ENCODE data around the gene WFDC5. TPM values are rescaled to one million over a fixed set of nuclear protein-coding genes. Genes with fewer than 3 reads are reported as not detected.

Gene WFDC5
- total and polyA plus RNA-seq, 9 of the 15 experiments (the other 6 are each of a cell fraction or from before 2014, with no cell fraction given), result not detected

DNA sequence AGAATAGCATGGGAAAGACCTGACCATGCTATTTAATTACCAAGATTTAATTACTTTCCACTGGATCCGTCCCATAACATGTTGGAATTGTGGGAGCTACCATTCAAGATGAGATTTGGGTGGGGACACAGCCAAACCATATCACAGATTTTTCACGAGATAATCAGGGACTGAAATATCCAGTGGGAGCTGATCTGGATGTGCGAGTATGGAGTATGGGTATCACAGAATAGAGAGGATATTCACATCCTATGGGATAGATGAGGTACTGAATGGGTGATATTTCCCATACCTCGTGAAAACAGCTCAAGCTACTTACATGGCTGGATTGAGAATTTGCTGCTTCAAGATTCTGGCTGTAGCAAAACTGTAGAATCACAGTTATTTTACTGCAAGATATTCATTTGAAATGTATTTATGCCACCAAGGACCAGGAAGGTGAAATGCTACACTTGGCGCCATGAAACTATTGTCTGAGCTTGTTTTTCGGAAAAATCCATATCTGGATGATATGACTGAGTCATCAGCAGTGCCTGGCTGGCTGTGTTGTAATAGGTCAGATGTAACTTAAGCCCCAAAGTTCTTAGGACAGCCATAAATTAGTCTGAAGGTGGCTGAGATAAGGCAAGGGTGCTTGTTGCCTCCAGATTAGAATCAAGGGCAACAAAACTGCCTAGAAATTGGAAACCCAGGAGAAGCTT, 43.9 kb downstream of the WFDC5 start (continued):
- TF ChIP-seq, protein P1, sequence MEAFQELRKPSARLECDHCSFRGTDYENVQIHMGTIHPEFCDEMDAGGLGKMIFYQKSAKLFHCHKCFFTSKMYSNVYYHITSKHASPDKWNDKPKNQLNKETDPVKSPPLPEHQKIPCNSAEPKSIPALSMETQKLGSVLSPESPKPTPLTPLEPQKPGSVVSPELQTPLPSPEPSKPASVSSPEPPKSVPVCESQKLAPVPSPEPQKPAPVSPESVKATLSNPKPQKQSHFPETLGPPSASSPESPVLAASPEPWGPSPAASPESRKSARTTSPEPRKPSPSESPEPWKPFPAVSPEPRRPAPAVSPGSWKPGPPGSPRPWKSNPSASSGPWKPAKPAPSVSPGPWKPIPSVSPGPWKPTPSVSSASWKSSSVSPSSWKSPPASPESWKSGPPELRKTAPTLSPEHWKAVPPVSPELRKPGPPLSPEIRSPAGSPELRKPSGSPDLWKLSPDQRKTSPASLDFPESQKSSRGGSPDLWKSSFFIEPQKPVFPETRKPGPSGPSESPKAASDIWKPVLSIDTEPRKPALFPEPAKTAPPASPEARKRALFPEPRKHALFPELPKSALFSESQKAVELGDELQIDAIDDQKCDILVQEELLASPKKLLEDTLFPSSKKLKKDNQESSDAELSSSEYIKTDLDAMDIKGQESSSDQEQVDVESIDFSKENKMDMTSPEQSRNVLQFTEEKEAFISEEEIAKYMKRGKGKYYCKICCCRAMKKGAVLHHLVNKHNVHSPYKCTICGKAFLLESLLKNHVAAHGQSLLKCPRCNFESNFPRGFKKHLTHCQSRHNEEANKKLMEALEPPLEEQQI (IDR thresholded peaks at IDR 0.05), result 0 out of 2 replicates have a peak, but pooled peaks have one; percentile 40
- peak; percentile 68 to 69; a peak in 3 of 4 replicates for TF ChIP-seq TRIM24 (IDR thresholded peaks at IDR 0.05)
- TF ChIP-seq, protein P2, sequence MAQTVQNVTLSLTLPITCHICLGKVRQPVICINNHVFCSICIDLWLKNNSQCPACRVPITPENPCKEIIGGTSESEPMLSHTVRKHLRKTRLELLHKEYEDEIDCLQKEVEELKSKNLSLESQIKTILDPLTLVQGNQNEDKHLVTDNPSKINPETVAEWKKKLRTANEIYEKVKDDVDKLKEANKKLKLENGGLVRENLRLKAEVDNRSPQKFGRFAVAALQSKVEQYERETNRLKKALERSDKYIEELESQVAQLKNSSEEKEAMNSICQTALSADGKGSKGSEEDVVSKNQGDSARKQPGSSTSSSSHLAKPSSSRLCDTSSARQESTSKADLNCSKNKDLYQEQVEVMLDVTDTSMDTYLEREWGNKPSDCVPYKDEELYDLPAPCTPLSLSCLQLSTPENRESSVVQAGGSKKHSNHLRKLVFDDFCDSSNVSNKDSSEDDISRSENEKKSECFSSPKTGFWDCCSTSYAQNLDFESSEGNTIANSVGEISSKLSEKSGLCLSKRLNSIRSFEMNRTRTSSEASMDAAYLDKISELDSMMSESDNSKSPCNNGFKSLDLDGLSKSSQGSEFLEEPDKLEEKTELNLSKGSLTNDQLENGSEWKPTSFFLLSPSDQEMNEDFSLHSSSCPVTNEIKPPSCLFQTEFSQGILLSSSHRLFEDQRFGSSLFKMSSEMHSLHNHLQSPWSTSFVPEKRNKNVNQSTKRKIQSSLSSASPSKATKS (CRISPR knock-in tag; IDR thresholded peaks at IDR 0.05), result no peak
- TF ChIP-seq FOXK2 (conservative IDR thresholded peaks at IDR 0.05 in 1 of 2, IDR thresholded peaks at IDR 0.05 in 1 of 2; ENCODE audit: low read depth in 2 of 2), result peak; percentile 67 to 71
- no peak for TF ChIP-seq ZNF311 (CRISPR knock-in tag; IDR thresholded peaks at IDR 0.05)
- TF ChIP-seq NFATC3 (IDR thresholded peaks at IDR 0.05), result no peak
- TF ChIP-seq CHD2 (IDR thresholded peaks at IDR 0.05; ENCODE audit: low read depth, low read length), result no peak
- no peak for TF ChIP-seq KDM5B (IDR thresholded peaks at IDR 0.05; ENCODE audit: insufficient replicate concordance, low read depth, low read length)
- peak; percentile 76 for TF ChIP-seq FOXM1 (IDR thresholded peaks at IDR 0.05; ENCODE audit: low read depth)
- no peak for TF ChIP-seq FOXM1 (CRISPR knock-in tag; IDR thresholded peaks at IDR 0.05; ENCODE audit: low read depth)
- TF ChIP-seq, protein P3, sequence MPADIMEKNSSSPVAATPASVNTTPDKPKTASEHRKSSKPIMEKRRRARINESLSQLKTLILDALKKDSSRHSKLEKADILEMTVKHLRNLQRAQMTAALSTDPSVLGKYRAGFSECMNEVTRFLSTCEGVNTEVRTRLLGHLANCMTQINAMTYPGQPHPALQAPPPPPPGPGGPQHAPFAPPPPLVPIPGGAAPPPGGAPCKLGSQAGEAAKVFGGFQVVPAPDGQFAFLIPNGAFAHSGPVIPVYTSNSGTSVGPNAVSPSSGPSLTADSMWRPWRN (IDR thresholded peaks at IDR 0.05; ENCODE audit: low read depth), result peak; percentile 84
- TF ChIP-seq, protein P4, sequence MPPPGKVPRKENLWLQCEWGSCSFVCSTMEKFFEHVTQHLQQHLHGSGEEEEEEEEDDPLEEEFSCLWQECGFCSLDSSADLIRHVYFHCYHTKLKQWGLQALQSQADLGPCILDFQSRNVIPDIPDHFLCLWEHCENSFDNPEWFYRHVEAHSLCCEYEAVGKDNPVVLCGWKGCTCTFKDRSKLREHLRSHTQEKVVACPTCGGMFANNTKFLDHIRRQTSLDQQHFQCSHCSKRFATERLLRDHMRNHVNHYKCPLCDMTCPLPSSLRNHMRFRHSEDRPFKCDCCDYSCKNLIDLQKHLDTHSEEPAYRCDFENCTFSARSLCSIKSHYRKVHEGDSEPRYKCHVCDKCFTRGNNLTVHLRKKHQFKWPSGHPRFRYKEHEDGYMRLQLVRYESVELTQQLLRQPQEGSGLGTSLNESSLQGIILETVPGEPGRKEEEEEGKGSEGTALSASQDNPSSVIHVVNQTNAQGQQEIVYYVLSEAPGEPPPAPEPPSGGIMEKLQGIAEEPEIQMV (tag; conservative IDR thresholded peaks at IDR 0.05; ENCODE audit: low read depth), result no peak
- TF ChIP-seq, protein P5, sequence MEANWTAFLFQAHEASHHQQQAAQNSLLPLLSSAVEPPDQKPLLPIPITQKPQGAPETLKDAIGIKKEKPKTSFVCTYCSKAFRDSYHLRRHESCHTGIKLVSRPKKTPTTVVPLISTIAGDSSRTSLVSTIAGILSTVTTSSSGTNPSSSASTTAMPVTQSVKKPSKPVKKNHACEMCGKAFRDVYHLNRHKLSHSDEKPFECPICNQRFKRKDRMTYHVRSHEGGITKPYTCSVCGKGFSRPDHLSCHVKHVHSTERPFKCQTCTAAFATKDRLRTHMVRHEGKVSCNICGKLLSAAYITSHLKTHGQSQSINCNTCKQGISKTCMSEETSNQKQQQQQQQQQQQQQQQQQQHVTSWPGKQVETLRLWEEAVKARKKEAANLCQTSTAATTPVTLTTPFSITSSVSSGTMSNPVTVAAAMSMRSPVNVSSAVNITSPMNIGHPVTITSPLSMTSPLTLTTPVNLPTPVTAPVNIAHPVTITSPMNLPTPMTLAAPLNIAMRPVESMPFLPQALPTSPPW (CRISPR knock-in tag; IDR thresholded peaks at IDR 0.05), result peak; percentile 43; the same call in 1 of the 2 replicates
- TF ChIP-seq ZNF146 (CRISPR knock-in tag; IDR thresholded peaks at IDR 0.05; ENCODE audit: unreplicated experiment), result no peak
- TF ChIP-seq, protein P6, sequence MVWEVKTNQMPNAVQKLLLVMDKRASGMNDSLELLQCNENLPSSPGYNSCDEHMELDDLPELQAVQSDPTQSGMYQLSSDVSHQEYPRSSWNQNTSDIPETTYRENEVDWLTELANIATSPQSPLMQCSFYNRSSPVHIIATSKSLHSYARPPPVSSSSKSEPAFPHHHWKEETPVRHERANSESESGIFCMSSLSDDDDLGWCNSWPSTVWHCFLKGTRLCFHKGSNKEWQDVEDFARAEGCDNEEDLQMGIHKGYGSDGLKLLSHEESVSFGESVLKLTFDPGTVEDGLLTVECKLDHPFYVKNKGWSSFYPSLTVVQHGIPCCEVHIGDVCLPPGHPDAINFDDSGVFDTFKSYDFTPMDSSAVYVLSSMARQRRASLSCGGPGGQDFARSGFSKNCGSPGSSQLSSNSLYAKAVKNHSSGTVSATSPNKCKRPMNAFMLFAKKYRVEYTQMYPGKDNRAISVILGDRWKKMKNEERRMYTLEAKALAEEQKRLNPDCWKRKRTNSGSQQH (CRISPR knock-in tag; IDR thresholded peaks at IDR 0.05), result no peak

Measured in K562 (cell line).